Measurements from ENCODE around the gene UNC119B.

- TF ChIP-seq POLR2AphosphoS5 (IDR thresholded peaks at IDR 0.05): no peak
- no peak for TF ChIP-seq CTCF (IDR thresholded peaks at IDR 0.05)
- no peak for TF ChIP-seq POLR2A (IDR thresholded peaks at IDR 0.05)
- TF ChIP-seq EP300 (IDR thresholded peaks at IDR 0.05): no peak
Observed at GRCh38 chr12:120760349-120761254, 50.3 kb downstream of the UNC119B start.

All from upper lobe of left lung (tissue), 4 donors.